HepG2 (cell line): ENCODE results near the gene MLLT10. TPM values are rescaled to one million over a fixed set of nuclear protein-coding genes. Genes with fewer than 3 reads are reported as not detected.

Experiments
- AFF4 ChIP-seq: sonication (generic); formaldehyde crosslinking; IDR thresholded peaks from 2 replicates; pipeline ENCODE4 v1.4.0; 2020; ENCODE audit warnings: missing genetic modification reagents
- CENPX ChIP-seq: sonication (generic); formaldehyde crosslinking; IDR thresholded peaks from 2 replicates; pipeline ENCODE4 v1.9.0; 2021; ENCODE audit warnings: mild to moderate bottlenecking, missing genetic modification reagents, moderate library complexity
- CSRNP2 ChIP-seq: sonication (generic); formaldehyde crosslinking; conservative IDR thresholded peaks from 2 replicates; pipeline ENCODE4 v1.8.0; 2022; ENCODE audit warnings: low read depth, missing genetic modification reagents
- GTF2F1 ChIP-seq: fragments of 150-350 bp; IDR thresholded peaks from 2 replicates; pipeline ENCODE4 v1.6.1; 2014; ENCODE audit warnings: low read length
- IKZF1 ChIP-seq: fragments of 450-650 bp; IDR thresholded peaks from 2 replicates; pipeline ENCODE4 v1.7.1; 2016
- MED8 ChIP-seq: sonication (generic); formaldehyde crosslinking; IDR thresholded peaks from 2 replicates; pipeline ENCODE4 v1.8.1; 2023; ENCODE audit warnings: mild to moderate bottlenecking, missing genetic modification reagents; ENCODE audit not compliant: insufficient replicate concordance
- NFKBIZ ChIP-seq: IDR thresholded peaks from 2 replicates; pipeline ENCODE4 v1.6.1; 2018; ENCODE audit warnings: missing genetic modification reagents, missing compliant biosample characterization
- NONO ChIP-seq, 2 experiments: fragments of 450-650 bp in 1 of 2; sonication (generic) in 1 of 2; formaldehyde crosslinking in 1 of 2; IDR thresholded peaks in 1 of 2; conservative IDR thresholded peaks in 1 of 2; 2 replicates each; pipeline versions ENCODE4 v1.6.1 to v1.8.0; 2017 to 2022; ENCODE audit warnings: mild to moderate bottlenecking in 1 of 2, missing genetic modification reagents in 1 of 2, moderate library complexity in 1 of 2
- PAF1 ChIP-seq: IDR thresholded peaks from 2 replicates; pipeline ENCODE4 v1.6.1; 2016; ENCODE audit warnings: missing genetic modification reagents, missing compliant biosample characterization
- TCF7L2 ChIP-seq: IDR thresholded peaks from 2 replicates; pipeline ENCODE4 v1.6.1; 2011; ENCODE audit warnings: mild to moderate bottlenecking, low read depth, low read length, moderate library complexity
- ZNF138 ChIP-seq: sonication (generic); formaldehyde crosslinking; IDR thresholded peaks from 2 replicates; pipeline ENCODE4 v1.5.0; 2020; ENCODE audit warnings: mild to moderate bottlenecking, low read depth, missing genetic modification reagents
- ZNF414 ChIP-seq: sonication (generic); formaldehyde crosslinking; IDR thresholded peaks from 2 replicates; pipeline ENCODE4 v1.5.0; 2020; ENCODE audit warnings: missing genetic modification reagents
- ZNF451 ChIP-seq: sonication (generic); formaldehyde crosslinking; IDR thresholded peaks from 2 replicates; pipeline ENCODE4 v1.5.0; 2020; ENCODE audit warnings: mild to moderate bottlenecking, missing genetic modification reagents
- ZNF597 ChIP-seq: sonication (generic); formaldehyde crosslinking; IDR thresholded peaks from 2 replicates; pipeline ENCODE4 v1.5.0; 2020; ENCODE audit warnings: missing genetic modification reagents
- ZNF75D ChIP-seq: sonication (generic); formaldehyde crosslinking; IDR thresholded peaks from 2 replicates; pipeline ENCODE4 v1.8.1; 2023; ENCODE audit warnings: missing genetic modification reagents, mild to moderate bottlenecking, borderline replicate concordance
- ZNF841 ChIP-seq: sonication (generic); formaldehyde crosslinking; IDR thresholded peaks from 2 replicates; pipeline ENCODE4 v1.8.1; 2023; ENCODE audit warnings: missing genetic modification reagents, borderline replicate concordance
- polyA plus RNA-seq, 8 experiments: library from polyadenylated mRNA; depleted of rRNA in 3 of 8; stranded (reverse) in 7 of 8; unstranded in 1 of 8; fragments of >200 nt; fragmentation: Illumina TruSeq in 4 of 8; extraction: Trizol in 4 of 8; gene quantifications; 2 replicates each; pipeline versions ENCODE4 v1.2.1 to v1.2.3, GENCODE V29; 2011 to 2016; ENCODE audit warnings: low read depth in 4 of 8, missing spikeins in 1 of 8, mixed read lengths in 1 of 8; ENCODE audit not compliant: insufficient read depth in 1 of 8
- total RNA-seq, 5 experiments: library from RNA; depleted of rRNA; stranded (reverse); fragments of >200 nt; fragmentation: Illumina TruSeq; extraction: Trizol; gene quantifications; 2 replicates each; pipeline ENCODE4 v1.2.3, GENCODE V29; 2016; ENCODE audit warnings: low read depth in 1 of 5
- TF ChIP-seq, protein P1 (sequence below): sonication (generic); formaldehyde crosslinking; IDR thresholded peaks from 2 replicates; pipeline ENCODE4 v1.4.0; 2020; ENCODE audit warnings: missing genetic modification reagents

The MLLT10 gene
- total and polyA plus RNA-seq, 2 of the 13 experiments (the other 11 are each of a cell fraction or from before 2014, with no cell fraction given), result 51.3 to 84.1 TPM

GRCh38 chr10:21495752-21496342, 38.2 kb upstream of the MLLT10 start (continued):
- TF ChIP-seq GTF2F1, result peak; percentile 21; the same call in 1 of the 2 replicates
- TF ChIP-seq ZNF414 (CRISPR knock-in tag), result no peak
- TF ChIP-seq ZNF75D, result no peak
- no peak for TF ChIP-seq NFKBIZ (CRISPR knock-in tag)
- peak; percentile 97 for TF ChIP-seq MED8
- no peak for TF ChIP-seq ZNF597 (CRISPR knock-in tag)
- TF ChIP-seq ZNF451 (CRISPR knock-in tag), result peak; percentile 85
- no peak for TF ChIP-seq CENPX (CRISPR knock-in tag)
- TF ChIP-seq CSRNP2 (CRISPR knock-in tag), result no peak; the same call in 1 of the 2 replicates
- TF ChIP-seq ZNF841 (CRISPR knock-in tag), result peak; percentile 80; the same call in 1 of the 2 replicates
- TF ChIP-seq, protein P1, sequence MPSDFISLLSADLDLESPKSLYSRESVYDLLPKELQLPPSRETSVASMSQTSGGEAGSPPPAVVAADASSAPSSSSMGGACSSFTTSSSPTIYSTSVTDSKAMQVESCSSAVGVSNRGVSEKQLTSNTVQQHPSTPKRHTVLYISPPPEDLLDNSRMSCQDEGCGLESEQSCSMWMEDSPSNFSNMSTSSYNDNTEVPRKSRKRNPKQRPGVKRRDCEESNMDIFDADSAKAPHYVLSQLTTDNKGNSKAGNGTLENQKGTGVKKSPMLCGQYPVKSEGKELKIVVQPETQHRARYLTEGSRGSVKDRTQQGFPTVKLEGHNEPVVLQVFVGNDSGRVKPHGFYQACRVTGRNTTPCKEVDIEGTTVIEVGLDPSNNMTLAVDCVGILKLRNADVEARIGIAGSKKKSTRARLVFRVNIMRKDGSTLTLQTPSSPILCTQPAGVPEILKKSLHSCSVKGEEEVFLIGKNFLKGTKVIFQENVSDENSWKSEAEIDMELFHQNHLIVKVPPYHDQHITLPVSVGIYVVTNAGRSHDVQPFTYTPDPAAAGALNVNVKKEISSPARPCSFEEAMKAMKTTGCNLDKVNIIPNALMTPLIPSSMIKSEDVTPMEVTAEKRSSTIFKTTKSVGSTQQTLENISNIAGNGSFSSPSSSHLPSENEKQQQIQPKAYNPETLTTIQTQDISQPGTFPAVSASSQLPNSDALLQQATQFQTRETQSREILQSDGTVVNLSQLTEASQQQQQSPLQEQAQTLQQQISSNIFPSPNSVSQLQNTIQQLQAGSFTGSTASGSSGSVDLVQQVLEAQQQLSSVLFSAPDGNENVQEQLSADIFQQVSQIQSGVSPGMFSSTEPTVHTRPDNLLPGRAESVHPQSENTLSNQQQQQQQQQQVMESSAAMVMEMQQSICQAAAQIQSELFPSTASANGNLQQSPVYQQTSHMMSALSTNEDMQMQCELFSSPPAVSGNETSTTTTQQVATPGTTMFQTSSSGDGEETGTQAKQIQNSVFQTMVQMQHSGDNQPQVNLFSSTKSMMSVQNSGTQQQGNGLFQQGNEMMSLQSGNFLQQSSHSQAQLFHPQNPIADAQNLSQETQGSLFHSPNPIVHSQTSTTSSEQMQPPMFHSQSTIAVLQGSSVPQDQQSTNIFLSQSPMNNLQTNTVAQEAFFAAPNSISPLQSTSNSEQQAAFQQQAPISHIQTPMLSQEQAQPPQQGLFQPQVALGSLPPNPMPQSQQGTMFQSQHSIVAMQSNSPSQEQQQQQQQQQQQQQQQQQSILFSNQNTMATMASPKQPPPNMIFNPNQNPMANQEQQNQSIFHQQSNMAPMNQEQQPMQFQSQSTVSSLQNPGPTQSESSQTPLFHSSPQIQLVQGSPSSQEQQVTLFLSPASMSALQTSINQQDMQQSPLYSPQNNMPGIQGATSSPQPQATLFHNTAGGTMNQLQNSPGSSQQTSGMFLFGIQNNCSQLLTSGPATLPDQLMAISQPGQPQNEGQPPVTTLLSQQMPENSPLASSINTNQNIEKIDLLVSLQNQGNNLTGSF (CRISPR knock-in tag), result 0 out of 2 replicates have a peak, but pooled peaks have one; percentile 31
- TF ChIP-seq AFF4, result peak; percentile 52; the same call in 1 of the 2 replicates
- TF ChIP-seq TCF7L2, result no peak
- no peak for TF ChIP-seq IKZF1
- TF ChIP-seq ZNF138, result peak; percentile 72
- no peak for TF ChIP-seq PAF1 (CRISPR knock-in tag)
- no peak for TF ChIP-seq NONO (IDR thresholded peaks at IDR 0.05)
- TF ChIP-seq NONO (CRISPR knock-in tag; conservative IDR thresholded peaks at IDR 0.05), result peak; percentile 98
